Dedifferentiated amniotic fluid mesenchymal stem cell (primary cell): ENCODE data around the gene D2HGDH.
"Not testable (repeated sequence)": the region's sequence is repeated elsewhere in the genome, so short reads cannot be mapped to it uniquely, and the experiment has no call there.

Experiments
- DNase-seq: peaks from one replicate; pipeline ENCODE4 v3.0.0-alpha.2; 2016; ENCODE audit errors: extremely low spot score

The D2HGDH gene

DNA sequence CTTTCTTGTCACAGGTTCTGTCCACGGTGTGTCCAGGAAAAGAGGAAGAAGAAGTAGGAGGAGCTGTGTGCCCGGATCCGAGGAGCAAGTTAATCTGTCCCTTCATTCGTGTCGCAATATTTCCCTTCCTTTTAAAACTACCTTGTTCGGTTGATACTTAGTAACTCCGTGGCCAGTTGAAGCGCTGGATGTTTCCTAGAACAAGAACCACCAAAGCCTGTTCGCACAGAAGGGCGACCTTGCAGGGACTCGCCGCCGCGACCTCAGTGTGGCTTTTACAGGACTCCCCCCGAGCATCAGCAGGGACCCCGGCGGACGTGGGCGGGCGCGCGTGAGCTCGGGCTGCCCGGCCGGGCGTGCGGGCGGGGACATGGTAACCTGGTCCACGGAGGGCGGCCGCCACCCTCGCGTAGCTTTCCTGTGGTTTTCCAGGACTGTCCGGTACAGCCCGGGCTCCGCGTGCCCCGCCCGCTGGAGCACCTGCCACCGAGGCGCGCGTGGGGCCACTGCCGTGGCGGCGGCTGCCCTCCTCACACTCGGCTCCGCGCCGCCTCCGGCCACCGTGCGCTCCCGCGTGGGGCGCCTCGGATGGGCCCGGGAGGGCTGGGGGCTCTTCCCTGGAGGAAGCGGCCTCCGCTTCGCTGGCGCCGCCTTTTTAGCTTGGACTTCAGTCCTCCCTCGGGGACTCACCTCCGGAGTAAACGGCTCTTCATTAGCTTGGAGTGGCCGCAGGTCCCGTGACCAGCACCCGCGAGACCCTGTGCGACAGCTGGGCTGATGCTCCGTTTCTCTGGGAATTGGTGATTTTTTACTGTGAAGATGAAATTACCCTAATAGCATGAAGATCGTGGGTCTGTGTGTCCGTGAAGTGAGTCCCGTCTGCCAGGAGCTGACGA, 9.2 kb upstream of the D2HGDH start:
- DNase-seq: no peak

DNA sequence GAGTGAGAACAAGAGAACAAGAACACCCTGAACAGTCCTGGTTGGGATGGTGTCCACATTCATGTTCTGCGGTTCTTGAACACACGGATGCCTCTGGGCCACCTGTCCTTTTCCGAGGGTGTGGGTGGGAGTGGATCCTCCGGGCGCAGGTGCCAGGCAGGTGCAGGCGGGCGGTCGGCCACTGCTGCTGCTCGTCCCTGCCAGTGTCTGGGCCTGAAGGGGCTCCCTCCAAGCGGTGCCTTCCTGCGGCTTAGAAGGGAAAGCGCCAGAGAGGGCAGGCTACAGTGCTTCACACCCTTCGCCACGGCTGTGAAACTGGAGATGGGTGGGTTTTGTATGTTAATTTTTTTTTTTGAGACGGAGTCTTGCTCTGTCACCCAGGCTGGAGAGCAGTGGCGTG, 8.0 kb upstream of the D2HGDH start:
- DNase-seq: no peak

DNA sequence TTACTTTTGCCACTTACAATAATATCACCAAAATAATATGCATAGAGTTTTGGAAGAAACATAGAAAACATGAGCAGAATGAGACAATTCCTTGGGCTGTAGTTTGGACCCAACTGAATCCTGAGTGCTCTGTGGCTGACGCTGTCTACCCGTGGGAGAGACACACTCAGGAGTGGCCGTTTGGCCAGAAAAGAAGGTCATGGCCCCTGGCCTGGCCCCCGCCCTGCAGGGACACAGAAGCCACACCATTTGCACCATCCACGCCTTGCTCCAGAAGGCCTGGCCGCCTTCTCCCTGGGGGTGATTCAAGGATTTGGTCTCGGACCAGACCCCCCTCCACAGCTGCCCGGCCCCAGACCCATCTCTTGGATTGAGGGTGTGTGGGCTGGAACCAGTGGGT, 6.4 kb upstream of the D2HGDH start:
- no peak for DNase-seq

DNA sequence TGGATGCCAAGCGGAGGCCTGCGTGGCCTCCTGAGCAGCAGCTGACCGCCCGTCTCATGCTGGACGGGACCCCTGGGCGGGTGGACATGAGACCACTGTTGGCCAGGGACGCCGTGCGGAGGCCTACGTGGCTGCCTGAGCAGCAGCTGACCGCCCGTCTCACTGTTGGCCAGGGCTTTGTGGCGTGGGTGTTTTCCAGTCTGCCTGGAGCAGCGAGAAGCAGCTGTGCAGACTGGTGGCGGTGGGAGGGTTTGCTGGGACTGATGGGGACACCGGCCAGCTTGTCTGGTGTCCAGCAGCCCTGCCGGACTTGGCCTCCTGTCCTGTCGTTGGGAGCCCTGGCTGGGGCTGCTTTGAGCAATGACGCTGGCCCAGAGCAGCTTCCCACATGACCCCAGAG, 5.8 kb upstream of the D2HGDH start:
- no peak for DNase-seq

GRCh38 chr2:241729868-241730267, 4.6 kb upstream of the D2HGDH start:
- DNase-seq: no peak

- no peak for DNase-seq
Observed at GRCh38 chr2:241730671-241731293, 3.6 kb upstream of the D2HGDH start.

GRCh38 chr2:241732513-241733186, 1.8 kb upstream of the D2HGDH start:
- not testable (repeated sequence) for DNase-seq

- DNase-seq: no peak
Observed at GRCh38 chr2:241733391-241734207, 831 bp upstream of the D2HGDH start.

DNA sequence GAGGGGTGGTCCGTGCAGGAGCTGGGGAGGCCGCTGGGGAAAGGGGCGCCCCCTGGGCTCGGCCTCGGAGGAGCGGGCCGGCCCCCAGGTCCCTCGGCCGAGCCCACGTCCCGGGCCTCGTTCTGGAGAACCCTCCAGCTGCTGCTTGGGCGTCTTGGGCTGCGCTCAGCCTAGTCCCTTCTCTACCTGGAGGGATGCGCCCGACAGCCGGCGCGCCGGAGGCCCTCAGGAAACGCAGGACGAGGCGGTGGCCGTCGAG, 293 bp upstream of the D2HGDH start:
- no peak for DNase-seq

- no peak for DNase-seq
Observed at GRCh38 chr2:241736111-241736510, 1.7 kb downstream of the D2HGDH start.

DNA sequence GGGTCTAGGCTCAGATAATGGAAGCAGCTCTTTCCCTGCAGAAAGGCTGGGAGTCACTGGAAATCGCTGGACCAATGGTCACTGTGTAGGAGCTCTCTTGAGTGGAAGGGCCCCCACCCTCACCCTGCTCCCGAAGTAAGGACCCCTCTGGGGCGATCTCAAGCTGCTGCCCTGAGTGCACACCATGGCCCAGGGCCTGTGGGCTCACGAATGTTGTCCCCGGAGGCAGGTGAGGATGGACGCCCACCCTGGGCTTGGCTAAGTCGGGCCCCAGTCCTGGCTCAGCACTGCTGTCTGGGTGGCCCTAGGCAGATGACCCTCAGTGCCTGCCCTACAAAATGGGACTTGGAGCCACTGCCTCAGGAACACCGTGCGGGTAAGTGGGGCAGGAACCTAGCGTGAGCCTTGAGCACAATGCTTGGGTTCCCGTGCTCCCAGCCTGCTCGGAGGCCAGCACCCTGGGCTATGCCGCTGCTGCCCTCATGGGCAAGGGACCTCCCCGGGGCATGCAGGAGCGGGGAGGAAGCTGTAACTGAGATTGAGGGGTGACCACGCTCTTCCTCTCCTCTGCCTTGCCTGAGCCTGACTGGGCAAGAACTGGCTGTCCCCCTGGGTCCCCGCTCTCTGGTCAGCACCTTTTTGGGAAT, 3.7 kb downstream of the D2HGDH start:
- no peak for DNase-seq

DNA sequence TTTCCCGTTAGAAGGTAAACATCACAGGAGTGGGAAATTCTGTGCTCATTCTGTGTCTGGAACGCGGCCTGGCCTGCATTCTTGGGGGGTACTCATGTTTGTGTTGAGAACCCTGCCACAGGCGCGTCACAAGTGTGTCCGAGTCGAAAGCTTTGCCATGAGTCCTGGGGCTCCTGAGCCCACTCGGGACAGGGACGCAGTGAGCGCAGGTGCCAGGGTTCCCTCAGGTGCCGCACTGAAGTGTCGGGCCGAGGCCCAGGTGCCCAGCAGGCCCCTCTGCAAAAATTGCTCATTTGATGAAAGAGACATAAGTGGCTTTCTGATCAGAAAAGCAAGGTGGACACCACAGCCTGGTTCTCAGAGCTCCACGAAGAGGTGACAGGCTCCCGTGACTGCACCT, 4.7 kb downstream of the D2HGDH start:
- DNase-seq: no peak

- DNase-seq: no peak
Observed at GRCh38 chr2:241739651-241740050, 5.2 kb downstream of the D2HGDH start.

GRCh38 chr2:241741016-241741415, 6.6 kb downstream of the D2HGDH start:
- DNase-seq: no peak

DNA sequence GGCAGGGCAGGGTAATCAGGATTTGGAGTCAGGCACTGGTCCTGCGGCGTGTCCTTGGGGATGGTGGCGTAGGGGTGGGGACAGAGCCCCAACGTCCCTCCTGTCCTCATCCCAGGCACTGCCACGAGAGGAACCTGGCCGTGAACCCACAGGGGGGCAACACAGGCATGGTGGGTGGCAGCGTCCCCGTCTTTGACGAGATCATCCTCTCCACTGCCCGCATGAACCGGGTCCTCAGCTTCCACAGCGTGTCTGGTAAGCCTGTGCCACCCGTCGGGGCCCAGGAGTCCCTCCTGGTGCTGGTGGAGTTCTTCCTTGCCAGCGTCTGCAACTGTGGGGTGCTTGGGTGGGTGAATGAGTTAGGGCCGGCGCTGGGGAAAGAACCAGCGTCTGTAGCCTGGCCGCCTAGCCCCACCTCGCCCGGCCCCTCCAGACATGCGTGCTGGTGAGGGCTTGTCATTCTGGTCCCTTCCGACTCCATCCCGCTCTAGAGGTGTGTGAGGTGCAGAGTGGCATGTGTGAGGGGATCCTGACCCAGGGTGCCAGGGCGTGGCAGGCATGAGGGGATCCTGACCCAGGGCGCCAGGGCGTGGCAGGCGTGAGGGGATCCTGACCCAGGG, 8.0 kb downstream of the D2HGDH start:
- DNase-seq: no peak

DNA sequence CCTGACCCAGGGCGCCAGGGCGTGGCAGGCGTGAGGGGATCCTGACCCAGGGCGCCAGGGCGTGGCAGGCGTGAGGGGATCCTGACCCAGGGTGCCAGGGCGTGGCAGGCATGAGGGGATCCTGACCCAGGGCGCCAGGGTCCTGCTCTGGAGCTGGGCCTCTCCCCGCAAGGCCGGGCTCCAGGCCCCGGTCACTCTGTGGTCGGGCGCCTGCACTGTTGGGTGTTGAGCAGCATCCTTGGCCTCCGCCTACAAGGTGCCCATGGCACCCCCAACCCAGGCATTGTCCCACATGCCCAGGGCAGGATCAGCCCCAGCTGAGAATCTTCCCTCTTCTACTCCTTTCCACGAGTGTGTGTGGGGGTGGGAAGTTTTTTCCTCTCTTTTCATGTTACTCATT, 8.6 kb downstream of the D2HGDH start:
- DNase-seq: not testable (repeated sequence)

- no peak for DNase-seq
Observed at GRCh38 chr2:241743620-241744019, 9.2 kb downstream of the D2HGDH start.

- DNase-seq: no peak
Observed at GRCh38 chr2:241744028-241744754, 9.8 kb downstream of the D2HGDH start.

GRCh38 chr2:241745276-241745675, 10.8 kb downstream of the D2HGDH start:
- DNase-seq: no peak

DNA sequence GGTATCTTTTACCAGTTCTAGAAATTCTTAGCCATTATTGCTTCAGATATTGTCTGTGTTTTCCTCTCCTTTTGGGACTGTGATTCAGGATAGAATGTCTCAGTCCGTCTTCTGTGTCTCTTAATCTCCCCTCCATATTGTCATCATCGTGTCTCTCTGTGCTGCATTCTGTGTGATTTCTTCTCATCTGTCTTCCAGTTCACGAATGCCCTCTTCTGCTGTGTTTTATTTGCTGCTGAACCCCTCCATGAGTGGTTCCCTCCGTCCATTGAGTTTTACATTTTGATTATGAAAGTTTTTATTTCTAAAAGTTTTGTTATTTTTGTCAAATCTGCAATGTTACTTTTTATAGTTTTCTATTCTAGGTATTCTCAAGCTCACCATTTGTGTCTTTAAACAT, 11.7 kb downstream of the D2HGDH start:
- DNase-seq: no peak
